HT-29 (cell line): ENCODE results near the gene PCDHGB6. TPM values are rescaled to one million over a fixed set of nuclear protein-coding genes. Genes with fewer than 3 reads are reported as not detected.
"Not testable (repeated sequence)": the region's sequence is repeated elsewhere in the genome, so short reads cannot be mapped to it uniquely, and the experiment has no call there.

Experiments
- DNase-seq: peaks from one replicate; pipeline ENCODE4 v3.0.0-alpha.2; 2015; ENCODE audit warnings: low spot score
- total RNA-seq: library from RNA; depleted of rRNA; stranded (reverse); fragments of >200 nt; shearing (Covaris generic); gene quantifications from 2 replicates; pipeline ENCODE4 v1.2.3, GENCODE V29; 2014; rRNA removed

PCDHGB6 gene
- total RNA-seq = 0.18 and 0.33 TPM in 2 replicates

DNA sequence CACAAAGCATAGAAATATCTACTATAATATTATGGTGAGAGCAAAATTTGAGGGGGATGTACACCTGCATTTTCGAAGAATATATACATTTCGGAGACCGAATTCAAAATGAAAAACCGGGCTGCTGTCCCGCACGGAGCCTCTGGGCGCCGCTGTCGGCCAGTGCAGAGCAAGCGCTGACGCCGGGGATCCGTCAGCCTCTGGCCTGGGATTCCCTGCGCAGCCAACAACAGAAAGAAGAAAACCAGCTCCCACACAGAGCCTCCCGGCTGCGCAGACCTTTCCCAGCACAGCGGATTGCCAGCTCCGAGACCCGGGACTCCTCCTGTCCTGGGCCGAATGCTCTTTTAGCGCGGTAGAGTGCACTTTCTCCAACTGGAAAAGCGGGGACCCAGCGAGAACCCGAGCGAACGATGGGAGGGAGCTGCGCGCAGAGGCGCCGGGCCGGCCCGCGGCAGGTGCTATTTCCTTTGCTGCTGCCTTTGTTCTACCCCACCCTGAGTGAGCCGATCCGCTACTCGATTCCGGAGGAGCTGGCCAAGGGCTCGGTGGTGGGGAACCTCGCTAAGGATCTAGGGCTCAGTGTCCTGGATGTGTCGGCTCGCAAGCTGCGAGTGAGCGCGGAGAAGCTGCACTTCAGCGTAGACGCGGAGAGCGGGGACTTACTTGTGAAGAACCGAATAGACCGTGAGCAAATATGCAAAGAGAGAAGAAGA is at the start of gene PCDHGB6:
PCDHGB6 (plus strand) TSS at position 232 of the 716 bp plus-strand sequence; CDS start at position 414, 182 bp downstream.
- DNase-seq = not testable (repeated sequence)

DNA sequence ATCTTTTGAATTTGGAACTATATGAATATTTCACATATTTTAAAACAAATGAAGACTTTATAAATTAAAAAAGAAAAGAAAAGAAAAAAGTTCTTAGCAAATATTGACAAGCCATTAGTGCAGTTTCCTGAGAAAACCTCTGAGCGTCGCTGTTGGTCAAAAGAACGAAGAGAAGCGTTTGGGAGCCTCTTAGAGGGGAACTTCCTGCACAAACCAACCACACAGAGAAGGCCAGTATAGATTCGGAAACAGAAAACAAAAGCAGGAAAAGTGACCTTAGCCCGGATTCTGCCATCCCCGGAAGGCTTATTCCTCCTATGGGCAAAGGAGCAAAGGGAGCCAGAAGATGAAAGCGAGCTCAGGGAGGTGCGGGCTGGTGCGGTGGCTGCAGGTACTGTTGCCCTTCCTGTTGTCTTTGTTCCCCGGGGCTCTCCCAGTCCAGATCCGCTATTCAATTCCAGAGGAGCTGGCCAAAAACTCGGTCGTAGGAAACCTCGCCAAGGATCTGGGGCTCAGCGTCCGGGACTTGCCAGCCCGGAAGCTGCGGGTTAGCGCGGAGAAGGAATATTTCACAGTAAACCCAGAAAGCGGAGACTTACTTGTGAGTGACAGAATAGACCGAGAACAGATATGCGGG is 47.9 kb upstream of the PCDHGB6 start, which contains the start of gene PCDHGB2:
PCDHGB2 (plus strand) TSS at position 205 of the 637 bp plus-strand sequence; CDS start at position 347, 142 bp downstream.
- peak; percentile 40 for DNase-seq

DNA sequence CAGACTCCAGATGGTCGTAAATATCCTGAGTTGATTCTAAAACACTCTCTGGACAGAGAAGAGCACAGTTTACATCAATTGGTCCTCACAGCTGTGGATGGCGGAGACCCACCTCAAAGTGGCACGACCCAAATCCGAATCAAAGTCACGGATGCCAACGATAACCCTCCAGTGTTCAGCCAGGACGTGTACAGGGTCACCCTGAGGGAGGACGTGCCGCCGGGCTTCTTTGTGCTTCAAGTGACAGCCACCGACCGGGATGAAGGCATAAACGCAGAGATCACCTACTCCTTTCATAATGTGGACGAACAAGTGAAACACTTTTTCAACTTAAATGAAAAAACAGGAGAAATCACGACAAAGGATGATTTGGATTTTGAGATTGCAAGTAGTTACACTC is 47.1 kb upstream of the PCDHGB6 start:
- no peak for DNase-seq

DNA sequence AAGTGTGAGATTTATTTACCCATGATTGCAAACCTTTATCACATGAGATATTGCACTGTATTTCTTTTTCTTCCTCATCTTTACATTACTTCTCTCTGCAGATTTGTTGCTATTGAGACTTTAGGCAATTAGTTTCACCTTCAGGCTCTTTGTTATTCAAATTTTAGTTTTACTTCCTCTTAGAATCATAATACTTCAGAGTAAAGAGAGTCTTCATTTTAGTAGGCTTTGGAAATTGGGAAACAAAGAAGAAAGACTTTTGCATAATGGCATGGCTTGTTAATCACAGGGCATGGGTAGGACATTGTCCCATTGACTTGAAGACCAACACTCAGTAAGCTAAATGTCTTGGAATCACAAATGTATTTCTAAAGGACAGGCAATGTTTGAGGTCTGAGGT is 45.1 kb upstream of the PCDHGB6 start:
- DNase-seq = no peak

DNA sequence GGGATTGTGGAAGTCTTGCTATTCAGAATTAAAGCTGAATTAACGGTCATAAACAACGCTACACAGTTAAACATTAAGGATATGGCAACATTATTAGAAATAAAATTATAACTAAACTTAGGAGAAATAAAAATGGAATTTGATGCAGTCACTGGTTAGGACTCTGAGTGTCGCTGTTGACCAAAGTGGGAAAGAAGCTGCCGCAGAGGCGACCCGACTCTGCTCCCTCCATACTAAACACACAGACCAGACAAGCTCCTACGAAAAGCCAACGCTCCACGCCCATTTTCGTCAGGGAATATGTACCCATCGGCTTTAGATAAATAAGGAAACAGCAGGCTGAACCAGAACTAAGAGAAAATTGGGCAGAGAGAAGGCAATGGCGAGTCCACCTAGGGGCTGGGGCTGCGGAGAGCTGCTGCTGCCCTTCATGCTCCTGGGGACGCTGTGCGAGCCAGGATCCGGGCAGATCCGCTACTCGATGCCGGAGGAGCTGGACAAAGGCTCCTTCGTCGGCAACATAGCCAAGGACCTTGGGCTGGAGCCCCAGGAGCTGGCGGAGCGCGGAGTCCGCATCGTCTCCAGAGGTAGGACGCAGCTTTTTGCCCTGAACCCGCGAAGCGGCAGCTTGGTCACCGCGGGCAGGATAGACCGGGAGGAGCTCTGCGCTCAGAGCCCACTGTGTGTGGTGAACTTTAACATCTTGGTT is 43.7 kb upstream of the PCDHGB6 start, which contains the start of gene PCDHGA5:
PCDHGA5 (plus strand) TSS at position 211 of the 709 bp plus-strand sequence; CDS start at position 380, 169 bp downstream.
- no peak for DNase-seq

DNA sequence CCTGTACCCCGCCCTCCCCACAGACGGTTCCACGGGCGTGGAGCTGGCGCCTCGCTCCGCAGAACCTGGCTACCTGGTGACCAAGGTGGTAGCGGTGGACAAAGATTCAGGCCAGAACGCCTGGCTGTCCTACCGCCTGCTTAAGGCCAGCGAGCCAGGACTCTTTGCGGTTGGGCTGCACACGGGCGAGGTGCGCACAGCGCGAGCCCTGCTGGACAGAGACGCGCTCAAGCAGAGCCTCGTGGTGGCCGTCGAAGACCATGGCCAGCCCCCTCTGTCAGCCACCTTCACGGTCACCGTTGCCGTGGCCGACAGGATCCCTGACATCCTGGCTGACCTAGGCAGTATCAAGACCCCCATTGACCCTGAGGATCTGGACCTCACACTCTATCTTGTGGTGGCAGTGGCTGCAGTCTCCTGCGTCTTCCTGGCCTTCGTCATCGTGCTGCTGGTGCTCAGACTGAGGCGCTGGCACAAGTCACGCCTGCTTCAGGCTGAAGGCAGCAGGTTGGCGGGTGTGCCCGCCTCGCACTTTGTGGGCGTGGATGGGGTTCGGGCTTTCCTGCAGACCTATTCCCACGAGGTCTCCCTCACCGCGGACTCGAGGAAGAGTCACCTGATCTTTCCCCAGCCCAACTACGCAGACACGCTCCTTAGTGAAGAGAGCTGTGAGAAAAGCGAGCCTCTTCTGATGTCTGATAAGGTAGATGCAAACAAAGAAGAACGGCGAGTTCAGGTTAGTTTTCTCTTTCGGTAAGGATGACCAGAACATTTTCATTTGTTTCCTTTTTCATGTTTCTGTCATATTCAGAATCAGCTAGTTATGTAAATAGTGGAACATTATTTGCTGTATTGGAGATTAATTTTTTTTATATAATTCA is 41.6 kb upstream of the PCDHGB6 start:
- DNase-seq = no peak

DNA sequence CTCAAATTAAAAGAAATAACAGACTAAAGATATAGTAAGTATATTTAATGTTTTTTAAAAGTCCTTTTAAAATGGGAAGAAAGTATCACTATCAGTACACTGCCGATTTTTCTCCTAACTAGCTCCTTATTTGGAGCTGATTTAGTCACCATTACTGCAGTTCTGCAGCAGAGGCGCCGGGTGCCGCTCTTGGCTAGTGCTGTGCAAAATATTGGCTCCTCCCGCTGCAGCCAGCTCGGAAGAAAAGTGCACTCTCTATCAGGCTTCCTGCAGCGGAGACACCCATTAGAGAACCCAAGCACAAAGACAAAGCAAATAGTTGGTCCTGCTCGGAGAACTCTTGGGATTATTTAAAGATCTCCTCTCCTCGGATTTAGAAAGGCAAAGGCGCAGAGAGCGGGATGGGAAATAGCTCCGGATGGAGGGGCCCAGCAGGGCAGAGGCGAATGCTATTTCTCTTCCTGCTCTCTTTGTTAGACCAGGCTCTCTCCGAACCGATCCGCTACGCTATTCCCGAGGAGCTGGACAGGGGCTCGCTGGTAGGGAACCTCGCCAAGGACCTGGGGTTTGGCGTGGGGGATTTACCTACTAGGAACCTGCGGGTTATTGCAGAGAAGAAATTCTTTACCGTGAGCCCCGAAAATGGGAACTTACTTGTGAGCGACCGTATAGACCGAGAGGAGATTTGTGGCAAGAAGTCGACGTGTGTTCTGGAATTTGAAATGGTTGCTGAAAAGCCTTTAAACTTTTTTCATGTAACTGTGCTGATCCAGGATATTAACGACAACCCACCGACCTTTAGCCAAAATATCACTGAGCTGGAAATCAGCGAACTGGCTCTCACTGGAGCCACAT is 37.6 kb upstream of the PCDHGB6 start, which contains the start of gene PCDHGB3:
PCDHGB3 (plus strand) TSS at position 249 of the 855 bp plus-strand sequence; CDS start at position 402, 153 bp downstream.
- peak; percentile 43 for DNase-seq

DNA sequence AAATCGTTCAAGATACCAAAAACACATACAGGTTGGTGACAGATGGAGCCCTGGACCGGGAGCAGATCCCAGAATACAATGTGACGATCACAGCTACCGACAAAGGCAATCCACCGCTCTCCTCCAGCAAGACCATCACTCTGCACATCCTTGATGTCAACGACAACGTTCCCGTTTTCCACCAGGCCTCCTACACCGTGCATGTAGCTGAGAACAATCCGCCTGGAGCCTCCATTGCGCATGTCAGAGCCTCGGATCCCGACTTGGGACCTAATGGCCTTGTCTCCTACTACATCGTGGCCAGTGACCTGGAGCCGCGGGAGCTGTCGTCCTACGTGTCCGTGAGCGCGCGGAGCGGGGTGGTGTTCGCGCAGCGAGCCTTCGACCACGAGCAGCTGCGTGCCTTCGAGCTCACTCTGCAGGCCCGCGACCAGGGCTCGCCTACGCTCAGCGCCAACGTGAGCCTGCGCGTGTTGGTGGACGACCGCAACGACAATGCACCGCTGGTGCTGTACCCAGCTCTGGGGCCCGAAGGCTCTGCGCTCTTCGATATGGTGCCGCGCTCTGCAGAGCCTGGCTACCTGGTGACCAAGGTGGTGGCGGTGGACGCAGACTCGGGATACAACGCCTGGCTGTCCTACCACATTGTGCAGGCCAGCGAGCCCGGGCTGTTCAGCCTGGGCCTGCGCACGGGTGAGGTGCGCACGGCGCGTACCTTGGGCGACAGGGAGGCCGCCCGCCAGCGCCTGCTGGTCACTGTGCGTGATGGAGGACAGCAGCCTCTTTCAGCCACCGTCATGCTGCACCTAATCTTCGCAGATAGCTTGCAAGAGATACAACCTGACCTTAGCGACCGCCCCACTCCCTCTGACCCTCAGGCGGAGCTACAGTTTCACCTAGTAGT is 36.0 kb upstream of the PCDHGB6 start:
- no peak for DNase-seq

DNA sequence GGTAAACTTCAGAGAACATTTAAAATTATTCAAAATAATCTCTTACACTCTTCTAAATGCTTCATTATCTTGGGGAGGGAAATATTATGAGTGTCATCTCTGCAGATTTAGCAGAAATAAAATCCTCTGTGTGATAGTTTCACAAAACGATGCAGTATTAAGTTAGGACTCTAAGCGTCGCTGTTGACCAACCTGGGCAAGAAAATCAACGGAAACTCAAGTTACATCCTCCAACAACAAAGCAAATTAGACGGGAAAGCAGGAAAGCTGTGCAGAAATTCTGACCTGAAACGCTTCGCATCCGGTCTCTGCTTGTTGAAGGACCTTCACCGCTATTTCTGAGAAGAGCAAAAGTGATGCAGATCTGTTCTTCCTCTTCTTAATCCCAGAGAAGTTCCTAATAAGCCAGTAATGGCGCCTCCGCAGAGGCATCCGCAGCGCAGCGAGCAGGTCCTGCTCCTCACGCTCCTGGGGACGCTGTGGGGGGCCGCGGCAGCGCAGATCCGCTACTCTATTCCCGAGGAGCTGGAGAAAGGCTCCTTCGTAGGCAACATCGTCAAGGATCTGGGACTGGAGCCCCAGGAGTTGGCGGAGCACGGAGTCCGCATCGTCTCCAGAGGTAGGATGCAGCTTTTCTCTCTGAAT is 34.0 kb upstream of the PCDHGB6 start, which contains the start of gene PCDHGA6:
PCDHGA6 (plus strand) TSS at position 219 of the 645 bp plus-strand sequence; CDS start at position 412, 193 bp downstream.
- DNase-seq = peak; percentile 22

DNA sequence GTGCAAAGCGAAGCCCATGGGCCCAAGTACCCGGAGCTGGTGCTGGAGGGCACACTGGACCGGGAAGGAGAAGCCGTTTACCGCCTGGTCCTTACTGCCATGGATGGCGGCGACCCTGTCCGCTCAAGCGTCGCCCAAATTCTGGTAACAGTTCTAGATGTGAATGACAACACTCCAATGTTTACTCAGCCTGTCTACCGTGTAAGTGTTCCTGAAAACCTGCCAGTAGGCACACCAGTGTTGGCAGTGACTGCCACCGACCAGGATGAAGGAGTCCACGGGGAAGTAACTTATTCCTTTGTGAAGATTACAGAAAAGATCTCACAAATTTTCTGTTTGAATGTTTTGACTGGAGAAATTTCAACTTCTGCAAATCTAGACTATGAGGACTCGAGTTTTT is 33.2 kb upstream of the PCDHGB6 start:
- DNase-seq = no peak

DNA sequence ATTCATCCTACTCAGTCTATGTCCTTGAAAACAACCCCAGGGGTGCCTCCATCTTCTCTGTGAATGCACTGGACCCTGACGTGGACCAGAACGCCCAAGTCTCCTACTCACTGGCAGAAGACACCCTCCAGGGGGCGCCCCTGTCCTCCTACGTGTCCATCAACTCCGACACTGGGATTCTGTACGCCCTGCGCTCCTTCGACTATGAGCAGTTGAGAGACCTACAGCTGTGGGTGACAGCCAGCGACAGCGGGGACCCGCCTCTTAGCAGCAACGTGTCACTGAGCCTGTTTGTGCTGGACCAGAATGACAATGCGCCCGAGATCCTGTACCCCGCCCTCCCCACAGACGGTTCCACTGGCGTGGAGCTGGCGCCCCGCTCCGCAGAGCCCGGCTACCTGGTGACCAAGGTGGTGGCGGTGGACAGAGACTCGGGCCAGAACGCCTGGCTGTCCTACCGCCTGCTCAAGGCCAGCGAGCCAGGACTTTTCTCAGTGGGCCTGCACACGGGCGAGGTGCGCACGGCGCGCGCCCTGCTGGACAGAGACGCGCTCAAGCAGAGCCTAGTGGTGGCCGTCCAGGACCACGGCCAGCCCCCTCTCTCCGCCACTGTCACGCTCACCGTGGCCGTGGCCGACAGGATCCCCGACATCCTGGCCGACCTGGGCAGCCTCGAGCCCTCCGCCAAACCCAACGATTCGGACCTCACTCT is 32.2 kb upstream of the PCDHGB6 start:
- not testable (repeated sequence) for DNase-seq

DNA sequence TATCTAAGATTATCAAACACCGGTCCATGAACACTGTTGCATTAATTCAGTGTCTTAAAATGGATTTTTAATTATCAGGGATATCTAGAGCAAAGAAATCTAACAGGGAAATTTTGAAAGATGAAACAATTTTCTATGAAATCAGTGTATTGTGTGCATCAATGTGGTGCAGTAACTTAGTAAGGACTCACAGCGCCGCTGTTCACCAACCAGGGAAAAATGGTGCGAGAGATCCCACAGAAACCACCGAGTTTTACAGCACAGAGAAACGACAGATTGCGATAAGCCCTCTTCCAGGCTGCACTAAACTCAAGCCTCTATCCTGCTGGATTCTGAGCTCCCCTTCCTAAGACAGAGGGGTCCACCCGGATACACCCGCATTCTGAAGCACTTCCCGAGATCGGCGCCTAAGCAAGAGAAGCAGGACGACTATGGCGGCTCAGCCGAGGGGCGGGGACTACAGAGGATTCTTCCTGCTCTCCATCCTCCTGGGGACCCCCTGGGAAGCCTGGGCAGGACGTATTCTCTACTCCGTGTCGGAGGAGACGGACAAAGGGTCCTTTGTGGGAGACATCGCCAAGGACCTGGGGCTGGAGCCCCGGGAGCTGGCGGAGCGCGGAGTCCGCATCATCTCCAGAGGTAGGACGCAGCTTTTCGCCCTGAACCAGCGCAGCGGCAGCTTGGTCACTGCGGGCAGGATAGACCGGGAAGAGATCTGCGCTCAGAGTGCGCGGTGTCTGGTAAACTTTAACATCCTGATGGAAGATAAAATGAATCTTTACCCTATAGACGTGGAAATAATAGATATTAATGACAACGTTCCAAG is 25.1 kb upstream of the PCDHGB6 start, which contains the start of gene PCDHGA7:
PCDHGA7 (plus strand) TSS at position 274 of the 826 bp plus-strand sequence; CDS start at position 432, 158 bp downstream.
- DNase-seq = no peak

DNA sequence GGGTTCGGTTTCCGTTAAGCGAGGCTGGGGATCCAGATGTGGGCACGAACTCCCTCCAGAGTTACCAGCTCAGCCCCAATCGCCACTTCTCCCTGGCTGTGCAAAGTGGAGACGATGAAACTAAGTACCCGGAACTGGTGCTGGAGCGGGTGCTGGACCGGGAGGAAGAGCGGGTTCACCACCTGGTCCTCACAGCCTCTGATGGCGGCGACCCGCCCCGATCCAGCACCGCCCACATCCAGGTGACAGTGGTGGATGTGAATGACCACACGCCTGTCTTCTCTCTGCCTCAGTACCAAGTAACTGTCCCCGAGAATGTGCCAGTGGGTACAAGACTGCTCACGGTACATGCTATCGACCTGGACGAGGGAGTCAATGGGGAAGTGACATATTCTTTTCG is 24.5 kb upstream of the PCDHGB6 start:
- DNase-seq = no peak

DNA sequence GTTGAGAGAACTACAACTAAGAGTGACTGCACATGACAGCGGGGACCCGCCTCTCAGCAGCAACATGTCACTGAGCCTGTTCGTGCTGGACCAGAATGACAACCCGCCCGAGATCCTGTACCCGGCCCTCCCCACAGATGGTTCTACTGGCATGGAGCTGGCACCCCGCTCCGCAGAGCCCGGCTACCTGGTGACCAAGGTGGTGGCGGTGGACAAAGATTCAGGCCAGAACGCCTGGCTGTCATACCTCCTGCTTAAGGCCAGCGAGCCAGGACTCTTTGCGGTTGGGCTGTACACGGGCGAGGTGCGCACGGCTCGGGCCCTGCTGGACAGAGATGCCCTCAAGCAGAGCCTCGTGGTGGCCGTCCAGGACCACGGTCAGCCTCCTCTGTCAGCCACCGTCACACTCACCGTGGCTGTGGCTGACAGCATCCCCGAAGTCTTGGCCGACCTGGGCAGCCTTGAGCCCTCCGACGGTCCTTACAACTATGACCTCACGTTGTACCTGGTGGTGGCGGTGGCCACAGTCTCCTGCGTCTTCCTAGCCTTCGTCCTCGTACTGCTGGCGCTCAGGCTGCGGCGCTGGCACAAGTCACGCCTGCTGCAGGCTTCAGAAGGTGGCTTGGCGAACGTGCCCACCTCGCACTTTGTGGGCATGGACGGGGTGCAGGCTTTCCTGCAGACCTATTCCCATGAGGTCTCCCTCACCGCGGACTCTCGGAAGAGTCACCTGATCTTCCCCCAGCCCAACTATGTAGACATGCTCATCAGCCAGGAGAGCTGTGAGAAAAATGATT is 23.2 kb upstream of the PCDHGB6 start:
- DNase-seq = no peak

DNA sequence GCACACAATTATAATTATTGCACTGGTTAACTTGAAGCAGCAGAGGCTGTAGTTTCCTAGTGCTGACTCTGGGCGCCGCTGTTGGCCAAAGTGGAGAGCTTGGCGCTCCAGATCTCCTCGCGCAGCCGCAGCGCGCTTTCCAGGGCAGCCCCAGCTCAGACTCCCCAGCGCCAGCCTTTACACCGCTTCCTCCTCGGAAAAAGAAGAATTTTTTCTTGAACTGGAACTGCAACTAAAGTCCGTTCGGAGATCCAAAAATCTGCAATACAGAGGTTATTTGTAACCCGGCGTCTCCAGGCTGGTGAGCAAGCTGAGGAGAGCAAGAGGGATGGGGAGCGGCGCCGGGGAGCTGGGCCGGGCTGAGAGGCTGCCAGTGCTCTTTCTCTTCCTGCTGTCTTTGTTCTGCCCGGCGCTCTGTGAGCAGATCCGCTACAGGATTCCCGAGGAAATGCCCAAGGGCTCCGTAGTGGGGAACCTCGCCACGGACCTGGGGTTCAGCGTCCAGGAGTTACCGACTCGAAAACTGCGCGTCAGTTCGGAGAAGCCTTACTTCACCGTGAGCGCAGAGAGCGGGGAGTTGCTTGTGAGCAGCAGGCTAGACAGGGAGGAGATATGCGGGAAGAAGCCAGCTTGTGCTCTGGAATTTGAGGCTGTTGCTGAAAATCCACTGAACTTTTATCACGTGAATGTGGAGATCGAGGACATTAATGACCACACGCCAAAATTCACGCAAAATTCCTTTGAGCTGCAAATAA is 20.1 kb upstream of the PCDHGB6 start, which contains the start of gene PCDHGB4:
PCDHGB4 (plus strand) TSS at position 142 of the 755 bp plus-strand sequence; CDS start at position 329, 187 bp downstream.
- not testable (repeated sequence) for DNase-seq
